GM12872 (cell line): ENCODE results near the gene SETD2.

Source experiments
- TF ChIP-seq, protein P1 (sequence below): IDR thresholded peaks from 3 replicates; pipeline ENCODE4 v1.5.1; 2011; ENCODE audit warnings: low read depth, mild to moderate bottlenecking, low read length, moderate library complexity; ENCODE audit not compliant: insufficient read depth

Gene SETD2

DNA sequence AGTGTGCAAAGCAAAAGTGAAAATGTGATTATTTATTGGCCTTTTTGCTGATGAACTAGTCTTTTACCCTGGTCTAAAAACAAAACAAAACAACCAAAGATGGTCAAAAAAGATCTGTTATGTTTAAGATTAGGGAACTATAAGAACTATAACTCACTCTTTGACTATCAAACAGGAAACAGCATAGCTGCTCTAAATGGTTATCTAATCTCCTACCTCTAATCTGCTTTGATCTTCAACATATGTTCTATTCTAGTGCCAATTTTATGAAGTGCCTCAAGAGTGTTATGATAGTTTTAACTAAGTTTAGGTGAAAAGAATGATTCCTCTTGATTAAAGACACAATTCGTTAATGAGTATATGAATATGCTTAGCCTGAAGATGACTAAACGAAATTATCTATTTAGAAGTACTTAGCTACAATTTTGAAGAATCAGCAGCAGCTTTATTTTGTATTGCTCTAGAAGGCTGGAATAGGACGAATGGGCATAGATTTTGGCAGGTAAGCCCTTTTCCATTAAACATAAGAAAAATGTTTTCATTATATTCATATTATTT lies 46.0 kb downstream of the SETD2 start:
- TF ChIP-seq, protein P1, sequence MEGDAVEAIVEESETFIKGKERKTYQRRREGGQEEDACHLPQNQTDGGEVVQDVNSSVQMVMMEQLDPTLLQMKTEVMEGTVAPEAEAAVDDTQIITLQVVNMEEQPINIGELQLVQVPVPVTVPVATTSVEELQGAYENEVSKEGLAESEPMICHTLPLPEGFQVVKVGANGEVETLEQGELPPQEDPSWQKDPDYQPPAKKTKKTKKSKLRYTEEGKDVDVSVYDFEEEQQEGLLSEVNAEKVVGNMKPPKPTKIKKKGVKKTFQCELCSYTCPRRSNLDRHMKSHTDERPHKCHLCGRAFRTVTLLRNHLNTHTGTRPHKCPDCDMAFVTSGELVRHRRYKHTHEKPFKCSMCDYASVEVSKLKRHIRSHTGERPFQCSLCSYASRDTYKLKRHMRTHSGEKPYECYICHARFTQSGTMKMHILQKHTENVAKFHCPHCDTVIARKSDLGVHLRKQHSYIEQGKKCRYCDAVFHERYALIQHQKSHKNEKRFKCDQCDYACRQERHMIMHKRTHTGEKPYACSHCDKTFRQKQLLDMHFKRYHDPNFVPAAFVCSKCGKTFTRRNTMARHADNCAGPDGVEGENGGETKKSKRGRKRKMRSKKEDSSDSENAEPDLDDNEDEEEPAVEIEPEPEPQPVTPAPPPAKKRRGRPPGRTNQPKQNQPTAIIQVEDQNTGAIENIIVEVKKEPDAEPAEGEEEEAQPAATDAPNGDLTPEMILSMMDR, result no peak

DNA sequence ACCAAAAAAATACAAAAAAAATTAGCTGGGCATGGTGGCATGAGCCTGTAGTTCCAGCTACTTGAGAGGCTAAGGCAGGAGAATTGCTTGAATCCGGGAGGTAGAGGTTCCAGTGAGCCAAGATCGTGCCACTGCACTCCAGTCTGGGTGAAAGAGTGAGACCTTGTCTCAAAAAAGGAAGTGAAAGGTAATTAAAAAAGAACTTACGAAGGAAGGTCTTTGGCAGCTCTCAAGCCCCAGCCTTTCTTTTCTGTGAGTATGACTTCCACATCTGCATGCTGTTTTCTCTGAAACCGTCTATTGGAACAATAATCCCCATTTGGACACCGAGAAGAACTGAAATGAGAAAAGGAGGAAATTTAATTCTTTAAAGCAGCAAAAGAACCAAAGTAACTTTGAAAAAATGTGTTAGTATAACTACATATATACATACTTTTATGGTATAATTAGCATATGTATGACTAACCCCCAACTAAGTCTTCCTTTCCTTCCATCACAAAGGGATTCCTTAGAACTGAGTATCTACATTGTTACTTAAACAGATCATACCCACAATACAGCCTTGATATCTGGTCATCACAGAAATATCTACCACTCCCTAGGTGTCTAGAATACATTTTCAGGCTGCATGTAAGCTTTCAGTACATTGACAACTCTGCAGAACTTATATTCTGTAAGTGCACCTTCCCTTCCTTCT lies 50.1 kb downstream of the SETD2 start:
- TF ChIP-seq, protein P1, result no peak

DNA sequence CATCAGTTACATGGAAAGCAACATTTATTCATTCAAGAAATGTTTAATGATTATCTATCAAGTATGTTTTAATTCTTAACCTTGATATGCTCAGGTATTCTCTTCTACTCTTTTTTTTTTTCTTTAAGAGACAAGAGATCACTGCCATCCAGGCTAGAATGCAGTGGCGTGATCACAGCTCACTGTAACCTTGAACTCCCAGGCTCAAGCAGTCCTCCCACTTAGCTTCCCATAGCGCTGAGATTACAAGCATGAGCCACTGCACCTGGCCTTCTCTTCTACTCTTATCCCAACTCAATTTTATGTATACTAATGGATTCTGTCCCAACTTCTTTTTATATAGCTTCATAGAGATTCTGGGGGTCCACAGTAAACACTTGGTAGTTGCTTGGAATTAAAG lies 50.9 kb downstream of the SETD2 start:
- TF ChIP-seq, protein P1, result no peak

DNA sequence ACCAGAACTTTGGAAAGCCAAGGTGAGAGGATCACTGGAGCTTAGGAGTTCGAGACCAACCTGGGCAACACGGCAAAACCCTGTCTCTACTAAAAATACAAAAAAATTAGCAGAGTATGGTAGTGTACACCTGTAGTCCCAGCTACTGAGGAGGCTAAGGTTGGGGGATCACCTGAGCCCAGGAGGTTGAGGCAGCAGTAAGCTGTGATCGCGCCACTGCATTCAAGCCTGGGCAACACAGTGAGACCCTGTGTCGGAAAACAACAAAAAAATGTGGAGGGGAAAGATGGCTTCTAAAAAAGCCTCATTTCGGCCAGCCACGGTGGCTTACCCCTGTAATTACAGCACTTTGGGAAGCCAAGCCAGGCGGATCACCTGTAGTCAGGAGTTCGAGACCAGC lies 54.5 kb downstream of the SETD2 start:
- TF ChIP-seq, protein P1, result no peak

DNA sequence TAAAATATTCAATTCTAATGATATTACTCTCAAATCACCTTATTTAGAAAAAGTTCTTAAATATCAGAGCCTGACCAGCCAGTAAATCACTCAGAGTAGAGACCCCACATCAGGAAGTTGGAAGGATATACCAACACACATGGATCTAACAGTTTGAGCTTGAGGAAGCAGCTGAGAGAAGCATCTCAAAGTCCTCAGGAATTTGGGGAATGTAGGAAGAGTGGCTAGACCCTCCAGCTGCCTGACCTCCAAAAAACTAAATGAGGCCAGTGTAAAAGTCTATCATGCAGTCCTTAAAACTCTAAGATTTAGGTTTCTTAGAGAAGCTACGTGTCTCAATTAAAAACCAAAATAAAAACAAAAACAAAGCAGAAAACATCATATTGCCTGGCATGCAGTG lies 55.4 kb downstream of the SETD2 start:
- TF ChIP-seq, protein P1, result no peak

DNA sequence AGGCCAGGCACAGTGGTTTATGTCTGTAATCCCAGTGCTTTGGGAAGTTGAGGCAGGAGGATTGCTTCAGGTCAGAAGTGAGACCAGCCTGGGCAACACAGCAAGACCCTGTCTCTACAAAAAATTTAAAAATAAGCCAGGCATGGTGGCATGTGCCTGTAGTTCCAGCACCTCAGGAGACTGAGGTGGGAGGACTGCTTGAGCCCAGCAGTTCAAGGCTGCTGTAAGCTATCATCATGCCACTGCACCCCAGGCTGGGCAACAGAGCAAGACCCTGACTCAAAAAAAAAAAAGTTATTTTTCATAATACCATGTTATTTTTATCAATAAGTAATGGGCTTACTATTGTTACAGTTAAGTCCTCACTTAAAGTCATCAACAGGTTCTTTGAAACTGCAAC lies 59.7 kb downstream of the SETD2 start:
- TF ChIP-seq, protein P1, result no peak

DNA sequence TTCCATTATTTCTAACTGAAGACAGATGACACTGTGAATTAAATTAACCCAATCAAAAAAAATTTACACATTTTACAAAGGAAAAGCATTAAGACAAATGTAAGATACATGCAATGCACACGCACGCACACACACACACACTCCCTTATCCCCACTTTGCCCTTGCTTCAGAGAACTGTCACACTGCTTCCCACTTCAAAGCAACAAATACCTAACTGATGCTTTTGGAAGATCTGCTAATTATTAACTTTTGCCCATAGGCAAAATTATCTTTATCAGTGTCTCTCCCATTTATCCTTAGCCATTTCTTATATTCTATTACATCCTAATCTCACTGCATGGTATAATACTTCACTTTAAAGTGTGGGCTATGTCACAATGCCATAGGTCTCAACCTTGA lies 60.3 kb downstream of the SETD2 start:
- TF ChIP-seq, protein P1, result no peak
